Measurements from ENCODE around the gene BRD2. TPM values are rescaled to one million over a fixed set of nuclear protein-coding genes. Genes with fewer than 3 reads are reported as not detected.

The BRD2 gene
- total and polyA plus RNA-seq, 9 of the 15 experiments (the other 6 are each of a cell fraction or from before 2014, with no cell fraction given): 19.0 to 252 (median 181) TPM

GRCh38 chr6:32968867-32969684 lies 682 bp downstream of the BRD2 start:
- no TSS peak for BruUV-seq (replicated peaks)
- Histone ChIP-seq H3K27ac (ENCODE audit: extremely low read depth, low read depth, low read length) (peak overlapping the region; percentile 99), H3K4me1 (replicated peaks in 1 of 2; ENCODE audit: control insufficient read depth in 2 of 2, insufficient read depth in 2 of 2, low read length in 2 of 2) (peaks cover 21 to 24% of the 10 kb centered on the region in 2 experiments), H3K9me1 (ENCODE audit: control insufficient read depth, insufficient read depth, low read length) (no peaks in the 10 kb centered on the region), H3K36me3 (ENCODE audit: control insufficient read depth, insufficient read depth, low read length) (peaks cover 25% of the 10 kb centered on the region), H3K4me2 (ENCODE audit: insufficient read depth, low read length) (peak overlapping the region; percentile 93), H3K79me2 (ENCODE audit: control insufficient read depth, insufficient read depth, low read length) (peaks cover 76% of the 10 kb centered on the region), H4K20me1 (replicated peaks; ENCODE audit: control insufficient read depth, insufficient read depth, low read length) (peaks cover 20% of the 10 kb centered on the region), H3K9ac (ENCODE audit: insufficient read depth in 1 of 2, low read depth in 2 of 2, low read length in 2 of 2) (peak overlapping the region; percentile 99 to 100), H3K4me3 (peak overlapping the region; percentile 70), H3K9me3 (replicated peaks; ENCODE audit: control insufficient read depth, insufficient read depth, low read depth, low read length) (no peaks in the 10 kb centered on the region), H3K27me3 (ENCODE audit: control insufficient read depth in 2 of 2, insufficient read depth in 2 of 2, low read length in 2 of 2) (no peaks in the 10 kb centered on the region), H2AFZ (ENCODE audit: low read depth, low read length) (peak overlapping the region; percentile 59)
- CTCF ChIA-PET (ENCODE audit: low intra/inter-chr PET ratio): interaction anchor here (0.5 kb wide), 1 partner anchor 125 kb away, joined by 3 read pairs; the partner anchor contains the start of gene PSMB8
- in situ Hi-C loops (cut with MboI) (loop anchor here (25.0 kb wide), 1 partner anchor 1432 kb away; the partner anchor contains the start of genes ATP6V1G2, DDX39B, MCCD1 and NFKBIL1), intact Hi-C loops (cut with micrococcal nuclease) (no loop called here)
- under 1% methylated on average over 27 of the region's 40 CpGs for WGBS (ENCODE audit: insufficient coverage, low coverage, missing lambda C conversion rate)
- FAIRE-seq: peak; percentile 44
- peak; percentile 12 for ATAC-seq
- peak; percentile 80 to 95 (median 88) for DNase-seq (ENCODE audit: extremely low read depth in 1 of 4, low spot score in 3 of 4)
- POLR2A ChIA-PET: interaction anchor here (0.6 to 13.4 kb wide), 7 partner anchors 16 to 1767 kb away, joined by 3 to 384 read pairs (median 4); partner anchors contain the start of genes HLA-DMA and TAP2
- TF ChIP-seq, protein P1, sequence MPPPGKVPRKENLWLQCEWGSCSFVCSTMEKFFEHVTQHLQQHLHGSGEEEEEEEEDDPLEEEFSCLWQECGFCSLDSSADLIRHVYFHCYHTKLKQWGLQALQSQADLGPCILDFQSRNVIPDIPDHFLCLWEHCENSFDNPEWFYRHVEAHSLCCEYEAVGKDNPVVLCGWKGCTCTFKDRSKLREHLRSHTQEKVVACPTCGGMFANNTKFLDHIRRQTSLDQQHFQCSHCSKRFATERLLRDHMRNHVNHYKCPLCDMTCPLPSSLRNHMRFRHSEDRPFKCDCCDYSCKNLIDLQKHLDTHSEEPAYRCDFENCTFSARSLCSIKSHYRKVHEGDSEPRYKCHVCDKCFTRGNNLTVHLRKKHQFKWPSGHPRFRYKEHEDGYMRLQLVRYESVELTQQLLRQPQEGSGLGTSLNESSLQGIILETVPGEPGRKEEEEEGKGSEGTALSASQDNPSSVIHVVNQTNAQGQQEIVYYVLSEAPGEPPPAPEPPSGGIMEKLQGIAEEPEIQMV (tag; conservative IDR thresholded peaks at IDR 0.05; ENCODE audit: low read depth): no peak
- TF ChIP-seq LEF1 (IDR thresholded peaks at IDR 0.05) (no peak), CREB1 (IDR thresholded peaks at IDR 0.05) (peak; percentile 52; the same call in 1 of the 2 replicates), CREB1 (CRISPR knock-in tag; IDR thresholded peaks at IDR 0.05) (peak; percentile 39; the same call in 1 of the 2 replicates), SMARCE1 (IDR thresholded peaks at IDR 0.05) (no peak), GTF2A2 (tag; IDR thresholded peaks at IDR 0.05) (peak; percentile 58; the same call in 1 of the 2 replicates), STAT5A (IDR thresholded peaks at IDR 0.05; ENCODE audit: borderline replicate concordance, low read length) (no peak), EP300 (IDR thresholded peaks at IDR 0.05; ENCODE audit: low read length) (peak; percentile 26; the same call in 1 of the 2 replicates), MXI1 (IDR thresholded peaks at IDR 0.05; ENCODE audit: low read depth, low read length) (0 out of 2 replicates have a peak, but pooled peaks have one; percentile 16), ZBTB11 (CRISPR knock-in tag; IDR thresholded peaks at IDR 0.05) (no peak), SNRNP70 (optimal IDR thresholded peaks at IDR 0.05; ENCODE audit: low read depth, low read length) (no peak), ZNF589 (CRISPR knock-in tag; IDR thresholded peaks at IDR 0.05; ENCODE audit: low read depth) (peak; percentile 80; the same call in 1 of the 2 replicates), CHD2 (IDR thresholded peaks at IDR 0.05; ENCODE audit: low read depth, low read length) (peak; percentile 55; the same call in 1 of the 2 replicates)
- TF ChIP-seq, protein P2, sequence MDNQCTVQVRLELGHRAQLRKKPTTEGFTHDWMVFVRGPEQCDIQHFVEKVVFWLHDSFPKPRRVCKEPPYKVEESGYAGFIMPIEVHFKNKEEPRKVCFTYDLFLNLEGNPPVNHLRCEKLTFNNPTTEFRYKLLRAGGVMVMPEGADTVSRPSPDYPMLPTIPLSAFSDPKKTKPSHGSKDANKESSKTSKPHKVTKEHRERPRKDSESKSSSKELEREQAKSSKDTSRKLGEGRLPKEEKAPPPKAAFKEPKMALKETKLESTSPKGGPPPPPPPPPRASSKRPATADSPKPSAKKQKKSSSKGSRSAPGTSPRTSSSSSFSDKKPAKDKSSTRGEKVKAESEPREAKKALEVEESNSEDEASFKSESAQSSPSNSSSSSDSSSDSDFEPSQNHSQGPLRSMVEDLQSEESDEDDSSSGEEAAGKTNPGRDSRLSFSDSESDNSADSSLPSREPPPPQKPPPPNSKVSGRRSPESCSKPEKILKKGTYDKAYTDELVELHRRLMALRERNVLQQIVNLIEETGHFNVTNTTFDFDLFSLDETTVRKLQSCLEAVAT (IDR thresholded peaks at IDR 0.05): 0 out of 4 replicates have a peak, but pooled peaks of 1 of the 2 experiments have one; percentile 26

Data from K562 (cell line).